ENCODE measurements around the gene JPT1.

The JPT1 gene

GRCh38 chr17:75154195-75155106, at the start of gene JPT1:
TSS of gene JPT1 (minus strand) at chr17:75154512. CDS start at chr17:75154397, 115 bp downstream.
- DNase-seq (ENCODE audit: low read depth): peak; percentile 100
- TF ChIP-seq, protein P1, sequence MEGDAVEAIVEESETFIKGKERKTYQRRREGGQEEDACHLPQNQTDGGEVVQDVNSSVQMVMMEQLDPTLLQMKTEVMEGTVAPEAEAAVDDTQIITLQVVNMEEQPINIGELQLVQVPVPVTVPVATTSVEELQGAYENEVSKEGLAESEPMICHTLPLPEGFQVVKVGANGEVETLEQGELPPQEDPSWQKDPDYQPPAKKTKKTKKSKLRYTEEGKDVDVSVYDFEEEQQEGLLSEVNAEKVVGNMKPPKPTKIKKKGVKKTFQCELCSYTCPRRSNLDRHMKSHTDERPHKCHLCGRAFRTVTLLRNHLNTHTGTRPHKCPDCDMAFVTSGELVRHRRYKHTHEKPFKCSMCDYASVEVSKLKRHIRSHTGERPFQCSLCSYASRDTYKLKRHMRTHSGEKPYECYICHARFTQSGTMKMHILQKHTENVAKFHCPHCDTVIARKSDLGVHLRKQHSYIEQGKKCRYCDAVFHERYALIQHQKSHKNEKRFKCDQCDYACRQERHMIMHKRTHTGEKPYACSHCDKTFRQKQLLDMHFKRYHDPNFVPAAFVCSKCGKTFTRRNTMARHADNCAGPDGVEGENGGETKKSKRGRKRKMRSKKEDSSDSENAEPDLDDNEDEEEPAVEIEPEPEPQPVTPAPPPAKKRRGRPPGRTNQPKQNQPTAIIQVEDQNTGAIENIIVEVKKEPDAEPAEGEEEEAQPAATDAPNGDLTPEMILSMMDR (IDR thresholded peaks at IDR 0.05; ENCODE audit: insufficient read depth, low read depth, low read length, missing control alignments): no peak
- peak within 1 kb of the TSS; percentile 85 for H3K4me3 ChIP-seq (ENCODE audit: low read length)

DNA sequence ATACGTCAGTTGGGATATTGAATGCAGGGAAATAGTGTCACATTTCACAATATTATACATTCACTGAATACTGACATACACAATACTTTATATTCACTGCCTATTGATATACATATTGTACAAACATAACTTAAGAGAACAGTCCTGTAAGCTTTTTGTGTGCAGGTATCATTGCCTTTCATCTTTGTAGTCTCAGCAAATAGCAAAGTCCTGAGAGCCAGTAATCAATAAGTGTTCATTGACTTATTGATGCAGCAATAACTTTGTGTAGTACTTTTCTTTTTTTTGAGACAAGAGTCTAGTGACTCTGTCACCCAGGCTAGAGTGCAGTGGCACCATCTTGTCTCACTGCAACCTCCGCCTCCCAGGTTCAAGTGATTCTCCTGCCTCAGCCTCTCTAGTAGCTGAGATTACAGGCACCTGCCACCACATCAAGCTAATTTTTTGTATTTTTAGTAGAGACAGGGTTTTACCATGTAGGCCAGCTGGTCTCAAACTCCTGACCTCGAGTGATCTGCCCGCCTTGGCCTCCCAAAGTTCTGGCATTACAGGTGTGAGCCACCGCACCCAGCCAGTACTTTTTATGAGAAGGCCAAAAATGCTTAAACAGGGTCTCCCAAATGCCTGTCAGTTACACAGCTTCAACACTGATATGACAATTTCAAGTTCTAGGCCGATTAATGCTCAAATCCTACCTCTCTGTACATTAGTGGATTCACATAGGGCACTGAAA, 45.7 kb upstream of the JPT1 start:
- TF ChIP-seq, protein P1 (IDR thresholded peaks at IDR 0.05; ENCODE audit: insufficient read depth, low read depth, low read length, missing control alignments): no peak
- no peak overlapping the region for H3K4me3 ChIP-seq (ENCODE audit: low read length)
- no peak for DNase-seq (ENCODE audit: low read depth)

- H3K4me3 ChIP-seq (ENCODE audit: low read length): no peak overlapping the region
- TF ChIP-seq, protein P1 (IDR thresholded peaks at IDR 0.05; ENCODE audit: insufficient read depth, low read depth, low read length, missing control alignments): no peak
- DNase-seq (ENCODE audit: low read depth): no peak
Measured at GRCh38 chr17:75194879-75195278, 40.6 kb upstream of the JPT1 start.

- H3K4me3 ChIP-seq (ENCODE audit: low read length): no peak overlapping the region
- no peak for DNase-seq (ENCODE audit: low read depth)
- TF ChIP-seq, protein P1 (IDR thresholded peaks at IDR 0.05; ENCODE audit: insufficient read depth, low read depth, low read length, missing control alignments): no peak
Measured at GRCh38 chr17:75191584-75191983, 37.3 kb upstream of the JPT1 start.

GRCh38 chr17:75188614-75189013, 34.3 kb upstream of the JPT1 start:
- no peak for DNase-seq (ENCODE audit: low read depth)
- TF ChIP-seq, protein P1 (IDR thresholded peaks at IDR 0.05; ENCODE audit: insufficient read depth, low read depth, low read length, missing control alignments): no peak
- H3K4me3 ChIP-seq (ENCODE audit: low read length): no peak overlapping the region

GRCh38 chr17:75183999-75184884, 29.9 kb upstream of the JPT1 start:
- no peak overlapping the region for H3K4me3 ChIP-seq (ENCODE audit: low read length)
- DNase-seq (ENCODE audit: low read depth): no peak
- TF ChIP-seq, protein P1 (IDR thresholded peaks at IDR 0.05; ENCODE audit: insufficient read depth, low read depth, low read length, missing control alignments): no peak
